Stomach smooth muscle (tissue), 2 donors: ENCODE results near the gene FOXD1.
"Not testable (repeated sequence)": the region's sequence is repeated elsewhere in the genome, so short reads cannot be mapped to it uniquely, and the experiment has no call there.

Source experiments
- H3K27ac ChIP-seq: one replicate; pipeline ENCODE4 v1.7.0; 2013; ENCODE audit warnings: mild to moderate bottlenecking, low read length, inconsistent platforms
- H3K27me3 ChIP-seq, 2 donors: one replicate each; pipeline ENCODE4 v1.7.0; 2013; ENCODE audit warnings: low read length in 2 of 2; ENCODE audit not compliant: insufficient read depth in 2 of 2, control insufficient read depth in 1 of 2
- H3K36me3 ChIP-seq, 2 donors: one replicate each; pipeline ENCODE4 v1.7.0; 2013; ENCODE audit warnings: low read length in 2 of 2; ENCODE audit not compliant: control insufficient read depth in 2 of 2, insufficient read depth in 2 of 2
- H3K4me1 ChIP-seq: one replicate; pipeline ENCODE4 v1.7.0; 2013; ENCODE audit warnings: low read length; ENCODE audit not compliant: control insufficient read depth, insufficient read depth
- H3K4me3 ChIP-seq, 2 donors: one replicate each; pipeline ENCODE4 v1.7.0; 2013; ENCODE audit warnings: low read length in 2 of 2
- H3K9ac ChIP-seq, 2 donors: one replicate each; pipeline ENCODE4 v1.7.0; 2013; ENCODE audit warnings: low read length in 2 of 2, mild to moderate bottlenecking in 1 of 2
- H3K9me3 ChIP-seq, 2 donors: one replicate each; pipeline ENCODE4 v1.7.0; 2013; ENCODE audit warnings: low read length in 2 of 2; ENCODE audit not compliant: control insufficient read depth in 2 of 2
- donor health status: healthy.
- donor health status: Pancreatic carcinoma.

FOXD1 gene

DNA sequence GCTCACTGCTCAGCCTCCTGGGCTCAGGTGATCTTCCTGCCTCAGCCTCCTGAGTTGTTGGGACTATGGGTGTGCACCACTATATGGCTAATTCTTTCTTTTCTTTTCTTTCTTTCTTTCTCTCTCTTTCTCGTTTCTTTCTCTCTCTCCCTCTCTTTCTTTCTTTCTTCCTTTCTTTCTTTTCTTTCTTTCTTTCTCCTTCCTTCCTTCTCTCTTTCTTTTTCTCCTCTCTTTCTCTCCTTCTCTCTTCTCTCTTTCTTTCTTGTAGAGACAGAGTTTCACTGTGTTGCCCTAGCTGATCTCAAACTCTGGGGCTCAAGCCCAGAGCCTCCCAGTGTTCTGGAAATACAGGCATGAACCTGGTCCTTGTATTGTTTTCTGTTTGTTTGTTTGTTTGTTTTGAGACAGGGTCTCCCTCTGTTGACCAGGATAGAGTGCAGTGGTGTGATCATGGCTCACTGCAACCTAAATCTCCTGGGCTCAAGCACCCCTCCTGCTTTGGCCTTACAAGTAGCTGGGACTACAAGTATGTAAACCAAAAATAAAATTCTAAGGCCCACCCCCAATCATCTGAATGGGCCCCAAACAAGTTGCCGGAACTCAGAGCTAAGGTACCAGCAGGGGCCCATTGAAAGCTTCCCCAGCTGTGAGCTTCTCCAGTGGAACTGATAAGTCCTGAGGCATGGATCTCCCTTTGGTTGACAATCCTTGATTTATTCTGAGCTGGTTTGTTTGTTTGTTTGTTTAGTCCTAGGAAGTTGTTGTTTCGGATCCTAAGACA is 37.7 kb upstream of the FOXD1 start:
- Histone ChIP-seq H3K27ac (no peak overlapping the region), H3K4me1 (no peaks in the 10 kb centered on the region), H3K36me3 (no peaks in the 10 kb centered on the region), H3K4me3 (no peak overlapping the region), H3K27me3 (peaks cover 4 to 7% of the 10 kb centered on the region in 2 donors), H3K9ac (no peak overlapping the region), H3K9me3 (no peaks in the 10 kb centered on the region)

DNA sequence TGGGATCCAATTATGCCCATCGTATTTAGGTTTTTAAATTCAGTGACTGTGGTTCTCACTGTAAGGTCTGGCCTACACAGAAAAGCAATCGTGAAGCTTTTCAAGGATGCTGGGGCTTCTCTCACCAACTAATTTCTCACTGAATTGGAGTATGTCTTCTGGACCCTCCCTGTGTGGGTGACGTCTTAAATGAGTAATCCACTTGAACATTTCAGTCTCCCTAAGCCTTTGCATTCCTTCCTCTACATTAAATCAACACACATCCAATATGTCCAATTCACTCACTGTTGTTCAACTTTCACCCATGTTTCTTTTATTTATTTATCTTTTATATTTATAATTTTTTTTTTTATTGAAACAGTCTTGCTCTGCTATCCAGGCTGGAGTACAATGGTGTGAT is 37.1 kb upstream of the FOXD1 start:
- no peaks in the 10 kb centered on the region for H3K4me1 ChIP-seq
- H3K9me3 ChIP-seq = no peaks in the 10 kb centered on the region
- no peak overlapping the region for H3K4me3 ChIP-seq
- no peak overlapping the region for H3K9ac ChIP-seq
- H3K27me3 ChIP-seq = peaks cover 4 to 7% of the 10 kb centered on the region in 2 donors
- no peaks in the 10 kb centered on the region for H3K36me3 ChIP-seq
- H3K27ac ChIP-seq = no peak overlapping the region

DNA sequence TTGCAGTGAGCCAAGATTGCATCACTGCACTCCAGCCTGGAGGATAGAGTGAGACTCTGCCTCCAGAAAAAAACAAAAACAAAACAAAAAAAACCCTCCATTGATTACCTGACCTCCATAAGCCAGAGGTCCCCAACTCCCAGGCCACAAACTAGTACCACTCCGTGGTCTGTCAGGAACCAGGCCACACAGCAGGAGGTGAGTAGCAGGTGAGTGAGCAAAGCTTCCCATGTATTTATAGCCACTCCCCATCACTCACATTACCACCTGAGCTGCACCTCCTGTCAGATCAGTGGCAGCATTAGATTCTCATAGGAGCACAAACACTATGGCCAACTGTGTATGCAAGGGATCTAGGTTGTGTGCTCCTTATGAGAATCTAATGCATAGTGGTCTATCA is 35.9 kb upstream of the FOXD1 start:
- Histone ChIP-seq H3K9me3 (no peaks in the 10 kb centered on the region), H3K27me3 (peaks cover 4 to 7% of the 10 kb centered on the region in 2 donors), H3K27ac (no peak overlapping the region), H3K9ac (no peak overlapping the region), H3K4me3 (no peak overlapping the region), H3K36me3 (no peaks in the 10 kb centered on the region), H3K4me1 (no peaks in the 10 kb centered on the region)

DNA sequence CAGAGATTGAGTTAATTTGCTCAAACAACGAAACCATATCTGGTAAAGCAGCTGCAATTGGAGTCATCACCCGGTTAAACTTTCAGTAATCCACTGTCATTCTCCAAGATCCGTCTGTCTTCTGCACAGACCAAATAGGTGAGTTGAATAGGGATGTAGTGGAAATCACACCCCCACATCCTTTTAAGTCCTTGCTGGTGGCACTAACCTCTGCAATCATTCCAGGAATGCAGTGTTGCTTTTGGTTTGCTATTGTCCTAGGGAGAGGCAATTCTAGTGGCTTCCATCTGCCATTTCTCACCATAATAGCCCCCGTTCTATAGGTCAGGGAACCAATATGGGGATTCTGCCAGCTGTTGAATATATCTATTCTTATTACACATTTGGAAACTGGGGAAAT is 35.1 kb upstream of the FOXD1 start:
- Histone ChIP-seq H3K9ac (no peak overlapping the region), H3K36me3 (no peaks in the 10 kb centered on the region), H3K4me1 (no peaks in the 10 kb centered on the region), H3K27ac (no peak overlapping the region), H3K9me3 (no peaks in the 10 kb centered on the region), H3K4me3 (no peak overlapping the region), H3K27me3 (peaks cover 4 to 7% of the 10 kb centered on the region in 2 donors)

DNA sequence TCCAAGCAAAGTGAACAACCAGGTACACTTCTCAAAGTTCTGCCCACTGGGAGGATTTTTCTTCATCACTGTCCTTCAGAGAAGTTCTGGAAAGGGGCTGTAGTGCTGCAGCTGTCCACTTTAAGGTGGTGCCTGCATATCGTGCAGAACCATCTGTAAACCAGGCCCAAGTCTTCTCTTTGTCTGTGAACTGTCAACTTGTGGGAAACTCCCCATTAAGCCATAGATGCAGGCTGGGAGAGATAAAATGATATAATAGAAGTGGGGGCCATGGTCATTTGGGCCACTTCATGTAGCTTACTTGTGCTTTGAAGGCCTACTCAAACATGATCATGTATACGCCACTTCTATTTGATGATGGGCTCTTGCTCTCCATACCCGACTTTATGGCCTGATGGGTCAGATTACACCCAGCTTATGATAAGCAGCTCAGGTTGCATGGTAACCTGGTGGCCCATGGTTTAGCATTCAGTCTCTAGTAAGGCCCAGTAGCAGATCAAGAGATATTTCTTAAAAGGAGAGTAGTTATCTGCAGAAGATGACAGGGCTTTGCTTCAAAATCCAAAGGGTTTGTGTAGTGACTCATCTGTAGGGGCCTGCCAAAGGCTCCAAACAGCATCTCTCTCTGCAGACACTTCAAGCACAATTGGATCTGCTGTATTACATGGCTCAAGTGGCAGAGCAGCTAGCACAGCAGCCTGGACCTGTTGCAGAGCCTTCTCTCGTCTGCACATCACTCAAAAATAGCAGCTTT is 34.0 kb upstream of the FOXD1 start:
- H3K9me3 ChIP-seq = no peaks in the 10 kb centered on the region
- H3K4me1 ChIP-seq = no peaks in the 10 kb centered on the region
- H3K27ac ChIP-seq = no peak overlapping the region
- H3K27me3 ChIP-seq = peaks cover 4 to 7% of the 10 kb centered on the region in 2 donors
- no peak overlapping the region for H3K4me3 ChIP-seq
- H3K9ac ChIP-seq = no peak overlapping the region
- no peaks in the 10 kb centered on the region for H3K36me3 ChIP-seq

DNA sequence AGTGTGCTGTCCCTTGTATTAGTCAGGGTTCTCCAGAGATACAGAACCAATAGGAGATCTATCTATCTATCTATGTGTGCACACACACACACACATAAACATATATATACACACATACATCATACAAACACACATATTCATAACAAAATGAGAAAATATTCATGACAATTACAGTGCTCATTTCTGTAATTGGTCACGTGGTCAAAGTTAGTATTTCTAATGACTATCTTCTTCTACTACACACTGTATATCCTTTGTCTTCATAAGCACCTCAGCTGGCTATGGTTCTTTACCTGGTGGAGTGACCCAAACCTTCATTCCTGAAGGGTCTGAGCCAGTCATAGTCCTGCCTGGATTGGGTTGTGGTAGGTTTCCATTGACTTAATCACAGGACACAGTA is 31.9 kb upstream of the FOXD1 start:
- H3K27ac ChIP-seq = no peak overlapping the region
- H3K27me3 ChIP-seq = peaks cover 0 to 3% of the 10 kb centered on the region in 2 donors
- no peak overlapping the region for H3K9ac ChIP-seq
- no peaks in the 10 kb centered on the region for H3K4me1 ChIP-seq
- H3K4me3 ChIP-seq = no peak overlapping the region
- no peaks in the 10 kb centered on the region for H3K36me3 ChIP-seq
- H3K9me3 ChIP-seq = no peaks in the 10 kb centered on the region

DNA sequence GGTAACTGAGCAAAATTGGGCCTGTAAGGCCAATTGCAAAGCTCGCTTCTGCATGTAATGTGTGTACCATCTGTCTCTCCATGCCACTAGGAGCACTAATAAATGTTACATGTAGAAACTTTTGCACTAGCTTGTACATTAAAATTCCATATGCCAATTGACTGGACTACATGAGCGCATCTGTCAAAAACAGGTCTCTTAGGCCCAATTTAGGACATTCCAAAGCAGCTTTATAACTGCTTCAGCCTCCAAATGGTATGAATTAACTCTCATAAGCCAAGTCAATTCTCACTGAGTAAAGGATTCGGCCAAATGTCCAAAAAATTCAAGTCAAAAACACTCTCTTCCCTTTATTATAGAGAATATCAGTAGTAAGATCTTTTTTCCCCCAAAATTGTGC is 23.5 kb upstream of the FOXD1 start:
- no peaks in the 10 kb centered on the region for H3K27me3 ChIP-seq
- no peak overlapping the region for H3K9ac ChIP-seq
- H3K9me3 ChIP-seq = no peaks in the 10 kb centered on the region
- no peaks in the 10 kb centered on the region for H3K36me3 ChIP-seq
- no peak overlapping the region for H3K4me3 ChIP-seq
- no peak overlapping the region for H3K27ac ChIP-seq
- H3K4me1 ChIP-seq = no peaks in the 10 kb centered on the region

DNA sequence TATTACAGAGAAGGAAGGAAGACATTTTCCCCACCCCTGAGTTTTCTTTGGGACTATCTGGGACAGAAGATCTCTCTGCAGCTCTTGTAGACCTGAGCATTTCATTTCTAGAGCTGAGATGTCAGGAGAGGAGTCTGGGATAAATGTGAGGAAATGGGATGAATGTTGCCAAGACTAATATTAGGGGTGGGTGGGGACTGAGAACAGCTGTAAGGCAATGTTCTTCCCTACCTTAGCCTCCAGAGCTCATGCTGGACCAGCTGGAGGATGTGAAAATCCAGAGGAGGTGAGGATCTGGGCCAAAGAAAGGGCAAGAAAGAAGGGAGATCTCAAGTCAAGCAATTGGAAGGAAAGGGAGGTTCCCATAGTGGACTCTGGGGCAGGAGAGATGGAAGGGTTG is 23.1 kb upstream of the FOXD1 start:
- no peaks in the 10 kb centered on the region for H3K36me3 ChIP-seq
- H3K9me3 ChIP-seq = no peaks in the 10 kb centered on the region
- H3K27ac ChIP-seq = no peak overlapping the region
- peaks cover 0 to 2% of the 10 kb centered on the region in 2 donors for H3K27me3 ChIP-seq
- no peak overlapping the region for H3K4me3 ChIP-seq
- H3K4me1 ChIP-seq = no peaks in the 10 kb centered on the region
- H3K9ac ChIP-seq = no peak overlapping the region

DNA sequence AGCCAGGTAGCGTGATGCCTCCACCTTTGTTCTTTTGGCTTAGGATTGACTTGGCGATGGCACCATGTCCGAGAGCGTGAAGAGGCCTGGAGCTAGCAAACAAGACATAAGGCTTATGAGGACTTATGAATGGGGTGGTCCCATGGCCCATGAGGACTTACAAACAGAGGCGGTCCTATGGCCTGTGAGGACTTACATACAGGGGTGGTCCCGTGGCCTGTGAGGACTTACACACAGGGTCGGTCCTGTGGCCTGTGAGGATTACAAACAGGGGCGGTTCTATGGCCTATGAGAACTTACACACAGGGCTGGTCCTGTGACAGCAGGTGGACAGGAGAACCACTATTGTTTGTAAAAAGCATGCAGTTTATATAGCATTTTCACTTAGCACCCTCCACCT is 21.3 kb upstream of the FOXD1 start:
- peaks cover 0 to 3% of the 10 kb centered on the region in 2 donors for H3K27me3 ChIP-seq
- H3K4me1 ChIP-seq = no peaks in the 10 kb centered on the region
- H3K36me3 ChIP-seq = no peaks in the 10 kb centered on the region
- no peak overlapping the region for H3K27ac ChIP-seq
- H3K4me3 ChIP-seq = no peak overlapping the region
- H3K9me3 ChIP-seq = no peaks in the 10 kb centered on the region
- H3K9ac ChIP-seq = no peak overlapping the region

DNA sequence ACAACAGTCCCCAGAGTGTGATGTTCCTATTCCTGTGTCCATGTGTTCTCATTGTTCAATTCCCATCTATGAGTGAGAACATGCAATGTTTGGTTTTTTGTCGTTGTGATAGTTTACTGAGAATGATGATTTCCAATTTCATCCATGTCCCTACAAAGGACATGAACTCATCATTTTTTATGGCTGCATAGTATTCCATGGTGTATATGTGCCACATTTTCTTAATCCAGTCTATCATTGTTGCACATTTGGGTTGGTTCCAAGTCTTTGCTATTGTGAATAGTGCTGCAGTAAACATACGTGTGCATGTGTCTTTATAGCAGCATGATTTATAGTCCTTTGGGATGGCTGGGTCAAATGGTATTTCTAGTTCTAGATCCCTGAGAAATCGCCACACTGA is 20.1 kb upstream of the FOXD1 start:
- not testable (repeated sequence) for H3K27me3 ChIP-seq, H3K9ac ChIP-seq, H3K4me1 ChIP-seq, H3K27ac ChIP-seq, H3K9me3 ChIP-seq, H3K4me3 ChIP-seq, H3K36me3 ChIP-seq
